PC-3 (cell line): ENCODE data around the gene CDK14.

ENCODE experiments used
- CTCF ChIP-seq: fragments of 300-600 bp; sonication (generic); conservative IDR thresholded peaks from 2 replicates; pipeline ENCODE4 v1.5.1; 2017; ENCODE audit warnings: antibody characterized with exemption, low read depth, mild to moderate bottlenecking, low read length
- EZH2 ChIP-seq: fragments of 300-600 bp; sonication (generic); IDR thresholded peaks from one replicate; pipeline ENCODE4 v1.6.1; 2017; ENCODE audit warnings: antibody characterized with exemption, mild to moderate bottlenecking, low read length; ENCODE audit not compliant: unreplicated experiment

GRCh38 chr7:90594751-90595317, 1.3 kb upstream of the CDK14 start:
- TF ChIP-seq CTCF (no peak), EZH2 (no peak)
